Tibial nerve (tissue), 4 donors: Measurements from ENCODE around the gene HOXB9.

Experiments used
- EP300 ChIP-seq, 2 donors: sonication (generic); formaldehyde crosslinking; IDR thresholded peaks; one replicate each; pipeline ENCODE4 v1.6.1; 2017; ENCODE audit warnings: antibody characterized with exemption in 2 of 2, mild to moderate bottlenecking in 1 of 2
- POLR2A ChIP-seq, 2 donors: fragments of 450-650 bp; IDR thresholded peaks; one replicate each; pipeline ENCODE4 v1.6.1; 2017; ENCODE audit warnings: antibody characterized with exemption in 2 of 2, mild to moderate bottlenecking in 2 of 2, moderate library complexity in 2 of 2
- TF ChIP-seq, protein P1 (sequence below), 5 experiments: fragments of 200-600 bp in 3 of 5; fragments of 450-650 bp in 2 of 5; sonication (generic) in 3 of 5; IDR thresholded peaks; one replicate each; pipeline ENCODE4 v1.5.1; 2016 to 2019; ENCODE audit warnings: antibody characterized with exemption in 5 of 5, mild to moderate bottlenecking in 3 of 5, moderate library complexity in 2 of 5

DNA sequence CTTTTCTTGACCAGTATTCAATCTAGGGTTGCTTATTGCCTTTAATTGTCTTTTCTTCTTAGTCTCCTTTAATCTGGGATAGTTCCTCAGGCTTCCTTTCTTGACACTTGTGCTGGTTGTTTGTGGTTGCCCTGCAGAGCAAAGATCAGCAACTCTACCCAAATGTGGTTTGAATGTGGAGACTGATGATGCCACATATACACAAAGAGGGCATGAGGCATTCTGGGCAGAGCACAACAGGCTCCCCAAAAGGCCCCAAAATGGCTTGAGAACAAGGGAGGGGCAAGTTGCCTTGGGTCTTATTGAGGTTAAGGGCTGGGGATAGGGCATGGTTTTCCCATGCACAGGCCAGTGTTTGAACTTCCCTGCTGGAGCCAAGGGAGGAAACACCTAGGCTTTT lies 29.8 kb upstream of the HOXB9 start:
- TF ChIP-seq, protein P1, sequence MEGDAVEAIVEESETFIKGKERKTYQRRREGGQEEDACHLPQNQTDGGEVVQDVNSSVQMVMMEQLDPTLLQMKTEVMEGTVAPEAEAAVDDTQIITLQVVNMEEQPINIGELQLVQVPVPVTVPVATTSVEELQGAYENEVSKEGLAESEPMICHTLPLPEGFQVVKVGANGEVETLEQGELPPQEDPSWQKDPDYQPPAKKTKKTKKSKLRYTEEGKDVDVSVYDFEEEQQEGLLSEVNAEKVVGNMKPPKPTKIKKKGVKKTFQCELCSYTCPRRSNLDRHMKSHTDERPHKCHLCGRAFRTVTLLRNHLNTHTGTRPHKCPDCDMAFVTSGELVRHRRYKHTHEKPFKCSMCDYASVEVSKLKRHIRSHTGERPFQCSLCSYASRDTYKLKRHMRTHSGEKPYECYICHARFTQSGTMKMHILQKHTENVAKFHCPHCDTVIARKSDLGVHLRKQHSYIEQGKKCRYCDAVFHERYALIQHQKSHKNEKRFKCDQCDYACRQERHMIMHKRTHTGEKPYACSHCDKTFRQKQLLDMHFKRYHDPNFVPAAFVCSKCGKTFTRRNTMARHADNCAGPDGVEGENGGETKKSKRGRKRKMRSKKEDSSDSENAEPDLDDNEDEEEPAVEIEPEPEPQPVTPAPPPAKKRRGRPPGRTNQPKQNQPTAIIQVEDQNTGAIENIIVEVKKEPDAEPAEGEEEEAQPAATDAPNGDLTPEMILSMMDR (IDR thresholded peaks at IDR 0.05) = no peak
- no peak for TF ChIP-seq POLR2A (IDR thresholded peaks at IDR 0.05)
- TF ChIP-seq EP300 (IDR thresholded peaks at IDR 0.05) = no peak
